ENCODE results near the gene SNAP29.

- TF ChIP-seq POLR2A (IDR thresholded peaks at IDR 0.05): no peak
- no peak for TF ChIP-seq CTCF (IDR thresholded peaks at IDR 0.05)
These were observed 79.2 kb downstream of the SNAP29 start for GRCh38 chr22:20937794-20938671.
